HCT116 (cell line): Measurements from ENCODE around the gene SBF2.

Source experiments
- ATF3 ChIP-seq: IDR thresholded peaks from 2 replicates; pipeline ENCODE4 v1.6.1; 2012
- CTCF ChIP-seq, 3 experiments: fragments of 200-600 bp in 1 of 3; sonication (generic) in 1 of 3; IDR thresholded peaks in 2 of 3; conservative IDR thresholded peaks in 1 of 3; 2 replicates each; pipeline ENCODE4 v1.5.1; 2012 to 2017; ENCODE audit warnings: low read depth in 2 of 3, low read length in 2 of 3, antibody characterized with exemption in 1 of 3, borderline replicate concordance in 1 of 3, control low read depth in 1 of 3, mild to moderate bottlenecking in 1 of 3, mixed read lengths in 1 of 3, mixed run types in 1 of 3, moderate library complexity in 1 of 3; ENCODE audit not compliant: insufficient read depth in 1 of 3
- ELF1 ChIP-seq: IDR thresholded peaks from 2 replicates; pipeline ENCODE4 v1.6.1; 2012; ENCODE audit warnings: low read depth, borderline replicate concordance
- EZH2 ChIP-seq: fragments of 200-600 bp; sonication (generic); IDR thresholded peaks from 2 replicates; pipeline ENCODE4 v1.6.1; 2017; ENCODE audit warnings: antibody characterized with exemption, mixed run types
- EZH2phosphoT487 ChIP-seq: fragments of 200-600 bp; IDR thresholded peaks from 2 replicates; pipeline ENCODE4 v1.6.1; 2018; ENCODE audit warnings: antibody characterized with exemption, borderline replicate concordance
- JUND ChIP-seq: IDR thresholded peaks from 2 replicates; pipeline ENCODE4 v1.6.1; 2012
- MAX ChIP-seq: IDR thresholded peaks from 2 replicates; pipeline ENCODE4 v1.6.1; 2012
- POLR2A ChIP-seq: IDR thresholded peaks from 2 replicates; pipeline ENCODE4 v1.7.0; 2011; ENCODE audit warnings: borderline replicate concordance; ENCODE audit not compliant: insufficient read depth, insufficient read length; ENCODE audit errors: extremely low read depth
- POLR2AphosphoS5 ChIP-seq: IDR thresholded peaks from 2 replicates; pipeline ENCODE4 v1.6.1; 2011; ENCODE audit warnings: mild to moderate bottlenecking, low read depth, low read length, moderate library complexity
- RAD21 ChIP-seq: IDR thresholded peaks from 2 replicates; pipeline ENCODE4 v1.6.1; 2012; ENCODE audit warnings: low read depth, mild to moderate bottlenecking
- REST ChIP-seq: IDR thresholded peaks from 2 replicates; pipeline ENCODE4 v1.6.1; 2012; ENCODE audit warnings: low read depth
- SIN3A ChIP-seq: IDR thresholded peaks from 2 replicates; pipeline ENCODE4 v1.6.1; 2012; ENCODE audit warnings: low read depth
- ZFX ChIP-seq: fragments of 450-650 bp; IDR thresholded peaks from 2 replicates; pipeline ENCODE4 v1.6.1; 2017

GRCh38 chr11:9756461-9756860 is 537.6 kb downstream of the SBF2 start:
- TF ChIP-seq POLR2AphosphoS5 (no peak), RAD21 (no peak), POLR2A (no peak), CTCF (IDR thresholded peaks at IDR 0.05 in 2 of 3, conservative IDR thresholded peaks at IDR 0.05 in 1 of 3; ENCODE audit: borderline replicate concordance in 1 of 3, insufficient read depth in 1 of 3, low read depth in 2 of 3, low read length in 2 of 3) (no peak), REST (no peak), ELF1 (no peak), EZH2 (no peak), MAX (no peak), ZFX (no peak), SIN3A (no peak), JUND (no peak), EZH2phosphoT487 (no peak), ATF3 (no peak)
